ENCODE data around the gene TTPAL. TPM values are rescaled to one million over a fixed set of nuclear protein-coding genes. Genes with fewer than 3 reads are reported as not detected.
A peak's percentile ranks its signal among the peaks of the same experiment; 100 is the strongest.

Gene TTPAL
- polyA plus RNA-seq, 1 of the 3 experiments (the other 2 are of a cell fraction): 5.7 TPM

DNA sequence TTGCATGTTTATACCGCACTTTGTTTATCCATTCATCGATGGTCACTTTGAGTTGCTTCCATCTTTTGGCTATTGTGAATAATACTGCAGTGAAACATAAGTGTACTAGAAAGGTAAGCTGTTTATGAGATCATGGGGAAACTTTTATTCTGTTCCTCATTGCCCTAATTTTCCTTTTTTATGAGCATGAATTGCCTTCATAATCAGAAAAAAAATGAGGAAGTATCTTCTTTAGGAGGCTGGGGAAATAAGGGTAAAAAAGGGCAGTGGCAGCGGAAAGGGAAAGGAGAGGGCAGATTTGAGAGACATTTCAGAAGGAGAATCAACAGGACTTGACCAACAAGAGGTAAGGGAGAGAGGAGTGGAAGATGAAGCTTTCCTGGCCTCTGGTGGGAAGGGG lies 60.5 kb downstream of the TTPAL start (continued):
- TF ChIP-seq, protein P1, sequence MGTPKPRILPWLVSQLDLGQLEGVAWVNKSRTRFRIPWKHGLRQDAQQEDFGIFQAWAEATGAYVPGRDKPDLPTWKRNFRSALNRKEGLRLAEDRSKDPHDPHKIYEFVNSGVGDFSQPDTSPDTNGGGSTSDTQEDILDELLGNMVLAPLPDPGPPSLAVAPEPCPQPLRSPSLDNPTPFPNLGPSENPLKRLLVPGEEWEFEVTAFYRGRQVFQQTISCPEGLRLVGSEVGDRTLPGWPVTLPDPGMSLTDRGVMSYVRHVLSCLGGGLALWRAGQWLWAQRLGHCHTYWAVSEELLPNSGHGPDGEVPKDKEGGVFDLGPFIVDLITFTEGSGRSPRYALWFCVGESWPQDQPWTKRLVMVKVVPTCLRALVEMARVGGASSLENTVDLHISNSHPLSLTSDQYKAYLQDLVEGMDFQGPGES (IDR thresholded peaks at IDR 0.05; ENCODE audit: low read depth, low read length): no peak
- TF ChIP-seq RAD21 (IDR thresholded peaks at IDR 0.05; ENCODE audit: low read length): no peak
- no peak for TF ChIP-seq MXI1 (IDR thresholded peaks at IDR 0.05; ENCODE audit: low read depth, low read length)

DNA sequence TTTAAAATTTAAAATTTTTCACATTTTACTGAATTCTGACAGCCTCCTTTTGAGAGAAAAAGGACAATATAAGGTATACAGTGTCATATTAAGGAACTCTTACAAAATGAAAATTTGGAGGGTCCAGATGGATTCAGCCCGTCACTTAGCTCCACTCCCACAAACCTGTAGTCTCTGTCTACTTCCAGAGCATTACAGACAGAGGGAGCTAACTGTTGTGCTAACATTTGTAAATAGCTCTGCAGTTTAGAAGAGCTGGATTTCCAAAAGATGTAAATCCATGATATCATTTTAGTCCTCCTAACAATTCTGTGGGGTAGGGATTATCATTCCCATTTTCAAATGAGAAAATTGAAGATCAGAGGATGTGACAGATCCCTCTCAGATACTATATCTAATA lies 62.3 kb downstream of the TTPAL start:
- Histone ChIP-seq H2AFZ (ENCODE audit: low read depth) (no peak overlapping the region), H4K20me1 (ENCODE audit: insufficient read depth) (no peaks in the 10 kb centered on the region), H3K4me3 (ENCODE audit: low read depth in 2 of 2, low read length in 1 of 2) (no peak overlapping the region), H3F3A (replicated peaks; ENCODE audit: insufficient read depth) (peaks cover 10% of the 10 kb centered on the region), H3K9me2 (no peaks in the 10 kb centered on the region), H3K27me3 (ENCODE audit: insufficient read depth) (no peaks in the 10 kb centered on the region), H3K4me1 (ENCODE audit: control insufficient read depth in 1 of 2, insufficient read depth in 2 of 2, low read depth in 1 of 2, low read length in 1 of 2) (0 out of 4 replicates have a peak, but pooled peaks cover 0 to 7% of the 10 kb centered on the region in 2 experiments), H3K9ac (no peak overlapping the region), H3K4me2 (no peak overlapping the region), H3K79me2 (ENCODE audit: insufficient read depth) (peaks cover 80% of the 10 kb centered on the region), H3K27ac (ENCODE audit: low read depth in 2 of 2, low read length in 1 of 2) (no peak overlapping the region; a peak in 1 of 4 replicates), H3K36me3 (replicated peaks in 1 of 2; ENCODE audit: control insufficient read depth in 1 of 2, insufficient read depth in 2 of 2, low read length in 1 of 2) (no peaks in the 10 kb centered on the region), H3K9me3 (no peaks in the 10 kb centered on the region)
- CTCF ChIA-PET: interaction anchor here (1.0 to 1.6 kb wide), 6 partner anchors 66 to 153 kb away, joined by 3 to 6 read pairs (median 3); no protein-coding TSS in a partner anchor
- TF ChIP-seq, protein P2, sequence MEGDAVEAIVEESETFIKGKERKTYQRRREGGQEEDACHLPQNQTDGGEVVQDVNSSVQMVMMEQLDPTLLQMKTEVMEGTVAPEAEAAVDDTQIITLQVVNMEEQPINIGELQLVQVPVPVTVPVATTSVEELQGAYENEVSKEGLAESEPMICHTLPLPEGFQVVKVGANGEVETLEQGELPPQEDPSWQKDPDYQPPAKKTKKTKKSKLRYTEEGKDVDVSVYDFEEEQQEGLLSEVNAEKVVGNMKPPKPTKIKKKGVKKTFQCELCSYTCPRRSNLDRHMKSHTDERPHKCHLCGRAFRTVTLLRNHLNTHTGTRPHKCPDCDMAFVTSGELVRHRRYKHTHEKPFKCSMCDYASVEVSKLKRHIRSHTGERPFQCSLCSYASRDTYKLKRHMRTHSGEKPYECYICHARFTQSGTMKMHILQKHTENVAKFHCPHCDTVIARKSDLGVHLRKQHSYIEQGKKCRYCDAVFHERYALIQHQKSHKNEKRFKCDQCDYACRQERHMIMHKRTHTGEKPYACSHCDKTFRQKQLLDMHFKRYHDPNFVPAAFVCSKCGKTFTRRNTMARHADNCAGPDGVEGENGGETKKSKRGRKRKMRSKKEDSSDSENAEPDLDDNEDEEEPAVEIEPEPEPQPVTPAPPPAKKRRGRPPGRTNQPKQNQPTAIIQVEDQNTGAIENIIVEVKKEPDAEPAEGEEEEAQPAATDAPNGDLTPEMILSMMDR (IDR thresholded peaks at IDR 0.05): peak; percentile 31
- TF ChIP-seq NRF1 (IDR thresholded peaks at IDR 0.05; ENCODE audit: low read depth, low read length) (no peak), EZH2phosphoT487 (IDR thresholded peaks at IDR 0.05; ENCODE audit: borderline replicate concordance, low read depth) (no peak), RAD21 (IDR thresholded peaks at IDR 0.05; ENCODE audit: low read length) (peak; percentile 48), FOSL2 (IDR thresholded peaks at IDR 0.05; ENCODE audit: borderline replicate concordance, low read depth) (no peak), GABPA (IDR thresholded peaks at IDR 0.05; ENCODE audit: low read depth) (no peak), RFX5 (IDR thresholded peaks at IDR 0.05; ENCODE audit: low read length) (no peak), SMC3 (IDR thresholded peaks at IDR 0.05; ENCODE audit: low read depth, low read length) (0 out of 2 replicates have a peak, but pooled peaks have one; percentile 15)
- 100% methylated on average over 1 of the region's 1 CpG for WGBS (ENCODE audit: low lambda C conversion rate)
- POLR2A ChIA-PET: no interaction called here
- no peak for DNase-seq

DNA sequence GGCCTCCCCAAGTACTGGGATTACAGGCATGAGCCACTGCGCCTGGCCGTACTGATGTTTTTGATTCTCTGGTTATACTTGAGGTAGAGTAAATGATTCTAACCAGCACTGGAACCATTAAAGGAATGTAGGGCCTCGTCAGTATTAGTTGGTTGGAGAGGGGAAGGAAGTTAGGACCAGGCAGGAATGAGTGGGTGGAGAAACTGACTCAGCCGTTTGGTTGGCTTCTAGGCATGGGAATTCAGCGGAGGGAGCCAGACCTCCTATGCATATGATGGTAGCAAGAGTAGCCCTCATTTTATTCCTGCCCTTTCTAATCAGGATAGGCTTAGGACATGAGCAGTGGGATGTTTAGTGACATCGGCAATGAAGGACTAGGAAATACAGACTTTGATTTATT lies 65.2 kb downstream of the TTPAL start:
- no peak for DNase-seq
- no peaks in the 10 kb centered on the region for H3F3A ChIP-seq (replicated peaks; ENCODE audit: insufficient read depth)
- POLR2A ChIA-PET: no interaction called here
- H3K4me2 ChIP-seq: no peak overlapping the region; the same call in 1 of the 2 replicates
- H3K27me3 ChIP-seq (ENCODE audit: insufficient read depth): no peaks in the 10 kb centered on the region
- no peaks in the 10 kb centered on the region for H3K9me2 ChIP-seq
- CTCF ChIA-PET: interaction anchor here (0.8 kb wide), 1 partner anchor 24 kb away, joined by 3 read pairs; no protein-coding TSS in a partner anchor
- peaks cover 79% of the 10 kb centered on the region for H3K79me2 ChIP-seq (ENCODE audit: insufficient read depth)
- TF ChIP-seq GABPA (IDR thresholded peaks at IDR 0.05; ENCODE audit: low read depth): no peak
- no peak for TF ChIP-seq POLR2AphosphoS5 (IDR thresholded peaks at IDR 0.05; ENCODE audit: low read depth, low read length)
- no peak overlapping the region for H2AFZ ChIP-seq (ENCODE audit: low read depth)
- no peaks in the 10 kb centered on the region for H3K9me3 ChIP-seq
- peak overlapping the region in 1 of 2 experiments; percentile 38; a peak in 2 of 4 replicates for H3K27ac ChIP-seq (ENCODE audit: low read depth in 2 of 2, low read length in 1 of 2)
- H3K4me1 ChIP-seq (ENCODE audit: control insufficient read depth in 1 of 2, insufficient read depth in 2 of 2, low read depth in 1 of 2, low read length in 1 of 2): 0 out of 4 replicates have a peak, but pooled peaks cover 0 to 7% of the 10 kb centered on the region in 2 experiments
- WGBS (ENCODE audit: low lambda C conversion rate): 66% methylated on average over 6 of the region's 6 CpGs
- H3K36me3 ChIP-seq (replicated peaks in 1 of 2; ENCODE audit: control insufficient read depth in 1 of 2, insufficient read depth in 2 of 2, low read length in 1 of 2): no peaks in the 10 kb centered on the region
- H4K20me1 ChIP-seq (ENCODE audit: insufficient read depth): no peaks in the 10 kb centered on the region
- no peak overlapping the region for H3K4me3 ChIP-seq (ENCODE audit: low read depth in 2 of 2, low read length in 1 of 2)
- no peak overlapping the region for H3K9ac ChIP-seq
